HEK293 (cell line): ENCODE results near the gene PIK3R1.

Experiments used
- TCF7L2 ChIP-seq: IDR thresholded peaks from 2 replicates; pipeline ENCODE4 v1.6.1; 2011; ENCODE audit warnings: low read depth, mild to moderate bottlenecking, inconsistent platforms, low read length, moderate library complexity, borderline replicate concordance
- ZBTB1 ChIP-seq: fragments of 450-650 bp; formaldehyde crosslinking; IDR thresholded peaks from 2 replicates; pipeline ENCODE4 v1.5.1; 2016; ENCODE audit warnings: missing biosample characterization, missing genetic modification characterization
- ZNF140 ChIP-seq: fragments of 450-650 bp; formaldehyde crosslinking; IDR thresholded peaks from 2 replicates; pipeline ENCODE4 v1.5.1; 2016; ENCODE audit warnings: missing biosample characterization, missing genetic modification characterization
- ZNF146 ChIP-seq: fragments of 450-650 bp; formaldehyde crosslinking; IDR thresholded peaks from 2 replicates; pipeline ENCODE4 v1.5.1; 2016; ENCODE audit warnings: missing biosample characterization, missing genetic modification characterization
- ZNF560 ChIP-seq: fragments of 450-650 bp; formaldehyde crosslinking; IDR thresholded peaks from 2 replicates; pipeline ENCODE4 v1.5.1; 2017; ENCODE audit warnings: missing biosample characterization, missing genetic modification characterization, borderline replicate concordance
- TF ChIP-seq, protein P1 (sequence below): fragments of 450-650 bp; formaldehyde crosslinking; IDR thresholded peaks from 2 replicates; pipeline ENCODE4 v1.5.1; 2016; ENCODE audit warnings: missing biosample characterization, missing genetic modification characterization
- TF ChIP-seq, protein P2 (sequence below): fragments of 450-650 bp; formaldehyde crosslinking; IDR thresholded peaks from 2 replicates; pipeline ENCODE4 v1.5.1; 2016; ENCODE audit warnings: missing biosample characterization, missing genetic modification characterization
- TF ChIP-seq, protein P3 (sequence below): fragments of 450-650 bp; formaldehyde crosslinking; conservative IDR thresholded peaks from 2 replicates; pipeline ENCODE4 v1.5.1; 2016; ENCODE audit warnings: low read depth, missing biosample characterization, missing genetic modification characterization

DNA sequence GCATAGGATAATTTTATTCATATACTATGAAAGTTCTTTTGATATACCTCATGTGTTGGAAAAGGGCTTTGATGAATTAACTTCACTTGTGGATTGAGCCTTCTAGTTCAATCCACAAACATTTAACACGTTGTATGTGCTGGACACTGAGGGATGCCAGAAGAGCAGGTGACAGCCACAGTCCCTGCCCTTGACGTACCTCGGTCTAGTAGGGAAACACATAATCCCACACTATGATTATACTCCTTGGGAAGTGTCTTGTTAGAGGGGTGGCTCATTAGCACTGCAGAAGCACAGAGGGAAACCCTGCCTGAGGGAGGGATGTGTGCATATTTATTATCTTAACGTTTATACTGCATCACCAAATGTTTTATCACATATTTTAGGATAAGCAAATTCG is 61.2 kb downstream of the PIK3R1 start:
- TF ChIP-seq ZNF146 (tag by site-specific recombination) (no peak), ZNF140 (tag by site-specific recombination) (no peak), ZNF560 (tag by site-specific recombination) (no peak), TCF7L2 (no peak), ZBTB1 (tag by site-specific recombination) (no peak)
- TF ChIP-seq, protein P1, sequence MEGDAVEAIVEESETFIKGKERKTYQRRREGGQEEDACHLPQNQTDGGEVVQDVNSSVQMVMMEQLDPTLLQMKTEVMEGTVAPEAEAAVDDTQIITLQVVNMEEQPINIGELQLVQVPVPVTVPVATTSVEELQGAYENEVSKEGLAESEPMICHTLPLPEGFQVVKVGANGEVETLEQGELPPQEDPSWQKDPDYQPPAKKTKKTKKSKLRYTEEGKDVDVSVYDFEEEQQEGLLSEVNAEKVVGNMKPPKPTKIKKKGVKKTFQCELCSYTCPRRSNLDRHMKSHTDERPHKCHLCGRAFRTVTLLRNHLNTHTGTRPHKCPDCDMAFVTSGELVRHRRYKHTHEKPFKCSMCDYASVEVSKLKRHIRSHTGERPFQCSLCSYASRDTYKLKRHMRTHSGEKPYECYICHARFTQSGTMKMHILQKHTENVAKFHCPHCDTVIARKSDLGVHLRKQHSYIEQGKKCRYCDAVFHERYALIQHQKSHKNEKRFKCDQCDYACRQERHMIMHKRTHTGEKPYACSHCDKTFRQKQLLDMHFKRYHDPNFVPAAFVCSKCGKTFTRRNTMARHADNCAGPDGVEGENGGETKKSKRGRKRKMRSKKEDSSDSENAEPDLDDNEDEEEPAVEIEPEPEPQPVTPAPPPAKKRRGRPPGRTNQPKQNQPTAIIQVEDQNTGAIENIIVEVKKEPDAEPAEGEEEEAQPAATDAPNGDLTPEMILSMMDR: no peak
- TF ChIP-seq, protein P2, sequence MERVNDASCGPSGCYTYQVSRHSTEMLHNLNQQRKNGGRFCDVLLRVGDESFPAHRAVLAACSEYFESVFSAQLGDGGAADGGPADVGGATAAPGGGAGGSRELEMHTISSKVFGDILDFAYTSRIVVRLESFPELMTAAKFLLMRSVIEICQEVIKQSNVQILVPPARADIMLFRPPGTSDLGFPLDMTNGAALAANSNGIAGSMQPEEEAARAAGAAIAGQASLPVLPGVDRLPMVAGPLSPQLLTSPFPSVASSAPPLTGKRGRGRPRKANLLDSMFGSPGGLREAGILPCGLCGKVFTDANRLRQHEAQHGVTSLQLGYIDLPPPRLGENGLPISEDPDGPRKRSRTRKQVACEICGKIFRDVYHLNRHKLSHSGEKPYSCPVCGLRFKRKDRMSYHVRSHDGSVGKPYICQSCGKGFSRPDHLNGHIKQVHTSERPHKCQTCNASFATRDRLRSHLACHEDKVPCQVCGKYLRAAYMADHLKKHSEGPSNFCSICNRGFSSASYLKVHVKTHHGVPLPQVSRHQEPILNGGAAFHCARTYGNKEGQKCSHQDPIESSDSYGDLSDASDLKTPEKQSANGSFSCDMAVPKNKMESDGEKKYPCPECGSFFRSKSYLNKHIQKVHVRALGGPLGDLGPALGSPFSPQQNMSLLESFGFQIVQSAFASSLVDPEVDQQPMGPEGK (tag by site-specific recombination): no peak
- TF ChIP-seq, protein P3, sequence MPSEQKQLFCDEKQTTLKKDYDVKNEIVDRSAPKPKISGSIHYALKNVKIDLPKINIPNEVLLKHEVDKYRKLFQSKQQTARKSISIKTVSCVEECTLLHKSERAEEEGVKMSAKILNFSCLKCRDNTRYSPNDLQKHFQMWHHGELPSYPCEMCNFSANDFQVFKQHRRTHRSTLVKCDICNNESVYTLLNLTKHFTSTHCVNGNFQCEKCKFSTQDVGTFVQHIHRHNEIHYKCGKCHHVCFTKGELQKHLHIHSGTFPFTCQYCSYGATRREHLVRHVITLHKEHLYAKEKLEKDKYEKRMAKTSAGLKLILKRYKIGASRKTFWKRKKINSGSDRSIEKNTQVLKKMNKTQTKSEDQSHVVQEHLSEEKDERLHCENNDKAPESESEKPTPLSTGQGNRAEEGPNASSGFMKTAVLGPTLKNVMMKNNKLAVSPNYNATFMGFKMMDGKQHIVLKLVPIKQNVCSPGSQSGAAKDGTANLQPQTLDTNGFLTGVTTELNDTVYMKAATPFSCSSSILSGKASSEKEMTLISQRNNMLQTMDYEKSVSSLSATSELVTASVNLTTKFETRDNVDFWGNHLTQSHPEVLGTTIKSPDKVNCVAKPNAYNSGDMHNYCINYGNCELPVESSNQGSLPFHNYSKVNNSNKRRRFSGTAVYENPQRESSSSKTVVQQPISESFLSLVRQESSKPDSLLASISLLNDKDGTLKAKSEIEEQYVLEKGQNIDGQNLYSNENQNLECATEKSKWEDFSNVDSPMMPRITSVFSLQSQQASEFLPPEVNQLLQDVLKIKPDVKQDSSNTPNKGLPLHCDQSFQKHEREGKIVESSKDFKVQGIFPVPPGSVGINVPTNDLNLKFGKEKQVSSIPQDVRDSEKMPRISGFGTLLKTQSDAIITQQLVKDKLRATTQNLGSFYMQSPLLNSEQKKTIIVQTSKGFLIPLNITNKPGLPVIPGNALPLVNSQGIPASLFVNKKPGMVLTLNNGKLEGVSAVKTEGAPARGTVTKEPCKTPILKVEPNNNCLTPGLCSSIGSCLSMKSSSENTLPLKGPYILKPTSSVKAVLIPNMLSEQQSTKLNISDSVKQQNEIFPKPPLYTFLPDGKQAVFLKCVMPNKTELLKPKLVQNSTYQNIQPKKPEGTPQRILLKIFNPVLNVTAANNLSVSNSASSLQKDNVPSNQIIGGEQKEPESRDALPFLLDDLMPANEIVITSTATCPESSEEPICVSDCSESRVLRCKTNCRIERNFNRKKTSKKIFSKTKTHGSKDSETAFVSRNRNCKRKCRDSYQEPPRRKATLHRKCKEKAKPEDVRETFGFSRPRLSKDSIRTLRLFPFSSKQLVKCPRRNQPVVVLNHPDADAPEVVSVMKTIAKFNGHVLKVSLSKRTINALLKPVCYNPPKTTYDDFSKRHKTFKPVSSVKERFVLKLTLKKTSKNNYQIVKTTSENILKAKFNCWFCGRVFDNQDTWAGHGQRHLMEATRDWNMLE (tag by site-specific recombination): no peak
